Right lobe of liver (tissue), 6 donors: ENCODE measurements around the gene SPATA7. TPM values are rescaled to one million over a fixed set of nuclear protein-coding genes. Genes with fewer than 3 reads are reported as not detected.

Experiments
- ATAC-seq, 4 donors: fragments of 200-7000 bp; cut with Tn5 transposase; one replicate each; pipeline ENCODE4 v1.9.1; 2020; ENCODE audit warnings: mild to moderate bottlenecking in 4 of 4, moderate library complexity in 4 of 4
- DNase-seq, 3 donors: peaks; one replicate each; pipeline ENCODE4 v3.0.0-alpha.2; 2020
- H3K27ac ChIP-seq, 3 donors: fragments of 200-600 bp; one replicate each; pipeline ENCODE4 v1.8.0; 2022
- H3K27me3 ChIP-seq, 2 donors: fragments of 200-600 bp; one replicate each; pipeline ENCODE4 v1.8.0; 2022
- H3K36me3 ChIP-seq, 4 donors: fragments of 200-600 bp; sonication (generic) in 1 of 4; one replicate each; pipeline versions ENCODE4 v1.5.1 to v1.8.0; 2017 to 2022; ENCODE audit warnings: control low read depth in 1 of 4
- H3K4me1 ChIP-seq, 4 donors: fragments of 200-600 bp; sonication (generic) in 1 of 4; one replicate each; pipeline versions ENCODE4 v1.5.1 to v1.8.0; 2017 to 2022; ENCODE audit warnings: control low read depth in 1 of 4
- H3K4me3 ChIP-seq, 3 donors: fragments of 200-600 bp; one replicate each; pipeline ENCODE4 v1.8.0; 2022
- H3K9me3 ChIP-seq, 4 donors: fragments of 200-600 bp; sonication (generic) in 1 of 4; one replicate each; pipeline versions ENCODE4 v1.5.1 to v1.8.0; 2017 to 2022; ENCODE audit warnings: control low read depth in 1 of 4
- POLR2A ChIP-seq: fragments of 450-650 bp; IDR thresholded peaks from one replicate; pipeline ENCODE4 v1.6.1; 2017; ENCODE audit warnings: antibody characterized with exemption, mild to moderate bottlenecking
- WGBS: methylation state at CpG from one replicate; pipeline ENCODE4 v1.1.6; 2018; ENCODE audit warnings: low coverage, low lambda C conversion rate; ENCODE audit not compliant: insufficient coverage; ENCODE audit errors: missing lambda C conversion rate; 5-methylcytosine and 5-hydroxymethylcytosine counted together
- intact Hi-C, 2 donors: fragments of 100-400 bp; cut with DNase I; formaldehyde crosslinking; loops; one replicate each; pipeline versions ENCODE4 v1.11.2 to v1.14.1; 2022
- long read RNA-seq: library from polyadenylated mRNA; unstranded; transcript quantifications from one replicate; pipeline ENCODE4 v2.0.0, GENCODE V29; 2019
- total RNA-seq, 6 experiments: library from RNA; depleted of rRNA in 2 of 6; stranded (reverse); fragments of >200 nt in 2 of 6; fragmentation: NEBNext Ultra II Directional in 3 of 6; extraction: Animal tissue kit (Norgen Biotek cat#: 25700) in 3 of 6; gene quantifications; one replicate each; pipeline versions ENCODE4 v1.1.0 to v1.2.4, GENCODE V29; 2016 to 2023
- TF ChIP-seq, protein P1 (sequence below), 4 donors: fragments of 200-600 bp in 3 of 4; fragments of 450-650 bp in 1 of 4; IDR thresholded peaks; one replicate each; pipeline versions ENCODE4 v1.5.1 to v1.8.0; 2016 to 2022; ENCODE audit warnings: antibody characterized with exemption in 4 of 4, mild to moderate bottlenecking in 2 of 4
- donor health status: DM: no; HTN: yes; CAD: no.
- donor health status: DM: no; HTN: no; CAD: no.
- donor health status: DM: no; HTN: no; CAD: no.
- donor health status: DM: no; HTN: yes; CAD: no.
- donor health status: DM: no; HTN: yes; CAD: no.

The SPATA7 gene
- 10 to 100 TPM in 1 of 6 experiments, 1 to 10 TPM in 5; 3.3 to 10.2 (median 5.6) TPM for total RNA-seq
- long read RNA-seq, partial matches to known transcripts = 1 of 1 reads
- long read RNA-seq, other reads (novel, unspliced or antisense) = 0 of 1 reads

GRCh38 chr14:88385212-88386101 is at the start of gene SPATA7:
Gene SPATA7 (plus strand): TSS chr14:88385657. CDS start chr14:88385819, 162 bp downstream.
- Histone ChIP-seq H3K9me3 (no peaks in the 10 kb centered on the region), H3K4me3 (peak within 1 kb of the TSS; percentile 95 to 97 (median 95)), H3K4me1 (peaks cover 0 to 6% (median 3%) of the 10 kb centered on the region in 4 donors), H3K27me3 (no peaks in the 10 kb centered on the region), H3K36me3 (no peaks in the 10 kb centered on the region), H3K27ac (peak within 1 kb of the TSS; percentile 67 to 94 (median 89))
- TF ChIP-seq, protein P1, sequence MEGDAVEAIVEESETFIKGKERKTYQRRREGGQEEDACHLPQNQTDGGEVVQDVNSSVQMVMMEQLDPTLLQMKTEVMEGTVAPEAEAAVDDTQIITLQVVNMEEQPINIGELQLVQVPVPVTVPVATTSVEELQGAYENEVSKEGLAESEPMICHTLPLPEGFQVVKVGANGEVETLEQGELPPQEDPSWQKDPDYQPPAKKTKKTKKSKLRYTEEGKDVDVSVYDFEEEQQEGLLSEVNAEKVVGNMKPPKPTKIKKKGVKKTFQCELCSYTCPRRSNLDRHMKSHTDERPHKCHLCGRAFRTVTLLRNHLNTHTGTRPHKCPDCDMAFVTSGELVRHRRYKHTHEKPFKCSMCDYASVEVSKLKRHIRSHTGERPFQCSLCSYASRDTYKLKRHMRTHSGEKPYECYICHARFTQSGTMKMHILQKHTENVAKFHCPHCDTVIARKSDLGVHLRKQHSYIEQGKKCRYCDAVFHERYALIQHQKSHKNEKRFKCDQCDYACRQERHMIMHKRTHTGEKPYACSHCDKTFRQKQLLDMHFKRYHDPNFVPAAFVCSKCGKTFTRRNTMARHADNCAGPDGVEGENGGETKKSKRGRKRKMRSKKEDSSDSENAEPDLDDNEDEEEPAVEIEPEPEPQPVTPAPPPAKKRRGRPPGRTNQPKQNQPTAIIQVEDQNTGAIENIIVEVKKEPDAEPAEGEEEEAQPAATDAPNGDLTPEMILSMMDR (IDR thresholded peaks at IDR 0.05) = no peak
- peak; percentile 69 for TF ChIP-seq POLR2A
- peak; percentile 96 to 97 (median 97) for DNase-seq
- ATAC-seq = peak; percentile 98 to 99 (median 98)
- 0% methylated on average over 12 of the region's 50 CpGs for WGBS
- intact Hi-C loops = no loop called here

DNA sequence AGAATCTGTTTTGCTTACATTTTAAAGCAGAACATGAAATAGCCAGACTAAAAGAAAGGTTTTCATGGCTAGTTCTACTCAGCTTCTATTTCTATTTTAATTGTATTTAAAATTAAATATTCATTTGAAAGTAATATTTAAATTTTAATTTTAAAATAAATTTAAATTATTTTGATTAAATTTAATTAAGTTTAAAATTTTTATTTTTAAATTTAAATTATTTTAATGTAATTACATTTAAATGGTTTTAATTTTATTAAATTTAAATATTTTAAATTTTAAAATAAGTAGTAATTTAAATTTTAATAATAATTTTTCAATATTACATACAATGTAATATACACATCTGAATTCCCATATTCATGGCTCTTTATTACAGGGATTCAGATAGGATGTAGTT is 45.1 kb upstream of the SPATA7 start:
- Histone ChIP-seq H3K36me3 (no peaks in the 10 kb centered on the region), H3K9me3 (no peaks in the 10 kb centered on the region), H3K27me3 (peaks cover 0 to 5% of the 10 kb centered on the region in 2 donors), H3K27ac (no peak overlapping the region), H3K4me1 (no peaks in the 10 kb centered on the region), H3K4me3 (no peak overlapping the region)
- DNase-seq (no peak), ATAC-seq (no peak)
- intact Hi-C loops = no loop called here
- TF ChIP-seq, protein P1 (IDR thresholded peaks at IDR 0.05) = no peak
- TF ChIP-seq POLR2A = no peak

DNA sequence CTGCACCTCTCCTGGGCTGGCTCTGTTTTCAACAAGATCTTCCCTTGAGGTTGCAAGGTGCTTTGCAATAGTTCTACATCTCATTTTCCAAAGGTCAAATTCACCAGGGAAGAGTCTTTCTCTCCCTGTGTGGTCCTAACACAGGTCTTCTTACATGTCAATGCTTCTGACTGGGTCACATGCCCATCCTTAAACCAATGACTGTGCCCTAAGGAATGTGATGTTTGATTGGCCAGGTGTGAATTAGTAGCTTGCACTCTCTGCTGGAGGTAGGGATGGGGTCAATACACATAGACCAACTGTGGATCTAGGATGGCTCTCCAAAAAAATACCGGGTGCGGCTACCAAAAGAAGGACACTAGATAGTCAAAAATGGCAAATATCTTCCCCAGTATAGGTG is 42.5 kb upstream of the SPATA7 start:
- DNase-seq (no peak), ATAC-seq (no peak)
- peaks cover 0 to 5% of the 10 kb centered on the region in 2 donors for H3K27me3 ChIP-seq
- H3K9me3 ChIP-seq = no peaks in the 10 kb centered on the region
- no peaks in the 10 kb centered on the region for H3K36me3 ChIP-seq
- no peak for TF ChIP-seq POLR2A
- TF ChIP-seq, protein P1 (IDR thresholded peaks at IDR 0.05) = no peak
- no peaks in the 10 kb centered on the region for H3K4me1 ChIP-seq
- 93% methylated on average over 2 of the region's 2 CpGs for WGBS
- H3K4me3 ChIP-seq = no peak overlapping the region
- intact Hi-C loops = no loop called here
- no peak overlapping the region for H3K27ac ChIP-seq

DNA sequence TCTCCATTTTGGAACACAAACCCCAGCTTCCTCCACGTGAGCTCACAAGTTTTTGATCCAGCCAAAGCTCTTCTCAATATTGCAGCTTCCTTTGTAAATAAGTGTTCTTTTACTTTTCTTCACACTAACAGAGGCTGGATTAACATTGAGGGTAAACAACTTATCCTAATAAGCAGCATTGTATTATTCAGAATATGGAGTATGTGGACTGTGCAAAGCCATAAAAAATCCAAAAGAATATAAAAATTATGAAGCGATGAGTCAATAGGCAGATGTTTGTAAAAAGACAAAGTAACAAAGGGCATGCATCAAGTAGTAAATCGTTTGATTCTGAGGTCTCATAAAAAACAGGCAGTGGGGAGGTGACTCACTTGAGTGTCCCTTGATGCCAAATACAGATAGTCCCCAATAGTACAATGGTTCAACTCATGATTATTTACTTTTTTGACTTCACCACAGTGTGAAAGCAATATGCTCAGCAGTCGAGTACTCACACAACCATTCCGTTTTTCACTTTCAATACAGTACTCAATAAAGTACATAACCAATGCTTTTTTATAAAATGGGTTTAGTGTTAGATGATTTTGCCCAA is 39.3 kb upstream of the SPATA7 start:
- TF ChIP-seq, protein P1 (IDR thresholded peaks at IDR 0.05) = no peak
- TF ChIP-seq POLR2A = no peak
- H3K9me3 ChIP-seq = no peaks in the 10 kb centered on the region
- no peaks in the 10 kb centered on the region for H3K4me1 ChIP-seq
- no peak for DNase-seq
- no peaks in the 10 kb centered on the region for H3K36me3 ChIP-seq
- no peaks in the 10 kb centered on the region for H3K27me3 ChIP-seq
- no peak overlapping the region for H3K4me3 ChIP-seq
- WGBS = 73% methylated on average over 5 of the region's 5 CpGs
- H3K27ac ChIP-seq = no peak overlapping the region
- ATAC-seq = no peak
- intact Hi-C loops = no loop called here
